ENCODE data around the gene SKOR2. TPM values are rescaled to one million over a fixed set of nuclear protein-coding genes. Genes with fewer than 3 reads are reported as not detected.
A peak's percentile ranks its signal among the peaks of the same experiment; 100 is the strongest.

Gene SKOR2
- total and polyA plus RNA-seq, 2 of the 4 experiments (the other 2 are of a cell fraction): not detected

- Histone ChIP-seq H3K4ac (ENCODE audit: low read depth, low read length) (no peak overlapping the region), H4K8ac (ENCODE audit: low read depth in 2 of 2, low read length in 2 of 2) (no peak overlapping the region), H3K9me1 (ENCODE audit: insufficient read depth, low read length) (peaks cover 8% of the 10 kb centered on the region; the same call in 1 of the 2 replicates), H3K4me2 (ENCODE audit: low read depth, low read length) (peak overlapping the region; percentile 86), H2AFZ (replicated peaks; ENCODE audit: low read length, poor library complexity) (no peak overlapping the region), H3K79me1 (ENCODE audit: low read depth in 1 of 2, low read length in 2 of 2) (peaks cover 12 to 61% of the 10 kb centered on the region in 2 experiments), H2BK120ac (ENCODE audit: low read depth, low read length) (no peak overlapping the region), H4K91ac (ENCODE audit: insufficient read depth, low read depth, low read length) (no peak overlapping the region), H2BK20ac (ENCODE audit: low read depth, low read length) (no peak overlapping the region), H2AK5ac (ENCODE audit: low read depth, low read length) (no peak overlapping the region), H3K27ac (ENCODE audit: insufficient read depth, low read length) (no peak overlapping the region), H3K9me3 (ENCODE audit: control insufficient read depth, insufficient read depth, low read length) (no peaks in the 10 kb centered on the region), H2BK5ac (ENCODE audit: low read depth, low read length, poor library complexity, severe bottlenecking) (no peak overlapping the region), H3K56ac (ENCODE audit: extremely low read depth, insufficient read depth, low read length) (no peak overlapping the region), H3K4me1 (ENCODE audit: control insufficient read depth, insufficient read depth, low read length) (peaks cover 2% of the 10 kb centered on the region; the same call in 1 of the 2 replicates), H4K20me1 (ENCODE audit: insufficient read depth, low read length) (peaks cover 64% of the 10 kb centered on the region), H3K9ac (ENCODE audit: low read depth, low read length) (peak overlapping the region; percentile 23; the same call in 1 of the 2 replicates), H3K18ac (ENCODE audit: low read depth, low read length) (no peak overlapping the region), H3K27me3 (ENCODE audit: control insufficient read depth, insufficient read depth, low read length) (no peaks in the 10 kb centered on the region), H3K14ac (replicated peaks; ENCODE audit: low read depth, low read length) (no peak overlapping the region), H4K5ac (ENCODE audit: low read depth, low read length) (no peak overlapping the region), H3K4me3 (ENCODE audit: insufficient read depth, low read depth, low read length) (no peak overlapping the region), H2BK15ac (ENCODE audit: low read depth, low read length) (no peak overlapping the region), H2AK9ac (replicated peaks; ENCODE audit: low read depth, low read length, poor library complexity) (no peak overlapping the region), H3K23ac (ENCODE audit: low read depth, low read length) (no peak overlapping the region), H3K36me3 (ENCODE audit: control insufficient read depth, insufficient read depth, low read length) (peaks cover 2% of the 10 kb centered on the region)
- DNase-seq (peak; percentile 87), ATAC-seq (ENCODE audit: low read depth) (peak; percentile 93)
- WGBS, 2 experiments (ENCODE audit: extremely low coverage in 2 of 2, insufficient read length in 1 of 2): no CpG with 5 or more reads among the region's 5 CpGs
- ChIA-PET CTCF (no interaction called here), POLR2A (ENCODE audit: unreplicated experiment) (no interaction called here)
- TF ChIP-seq FOS (IDR thresholded peaks at IDR 0.05; ENCODE audit: low read depth, low read length) (peak; percentile 45; the same call in 1 of the 2 replicates), CEBPB (IDR thresholded peaks at IDR 0.05; ENCODE audit: low read depth, low read length) (peak; percentile 74), NFE2L2 (IDR thresholded peaks at IDR 0.05; ENCODE audit: low read depth, low read length) (no peak)
- dilution Hi-C loops (cut with HindIII; ENCODE audit: low sequenced_read_pairs, unreplicated experiment) (no loop called here), in situ Hi-C loops (cut with MboI; ENCODE audit: low sequenced_read_pairs) (no loop called here), intact Hi-C loops (cut with micrococcal nuclease) (no loop called here)
- BruUV-seq (replicated peaks): no TSS peak
Measured at GRCh38 chr18:47163241-47163640, 88.2 kb downstream of the SKOR2 start.

Data from IMR-90 (cell line).